Smooth muscle cell (in vitro differentiated cells): ENCODE measurements around the gene PRR5. TPM values are rescaled to one million over a fixed set of nuclear protein-coding genes. Genes with fewer than 3 reads are reported as not detected.

ENCODE experiments used
- DNase-seq: peaks from one replicate; lab custom pipeline; 2025; ENCODE audit not compliant: unreplicated experiment; lab: John Stamatoyannopoulos, UW
- H2AFZ ChIP-seq: fragments of 200-600 bp; sonication (generic); 2 replicates; pipeline ENCODE4 v1.6.0; 2016; ENCODE audit warnings: antibody characterized with exemption, low read depth, mild to moderate bottlenecking
- H3F3A ChIP-seq: fragments of 200-600 bp; sonication (generic); 2 replicates; pipeline ENCODE4 v1.6.0; 2017; ENCODE audit warnings: antibody characterized with exemption, low read depth
- H3K27ac ChIP-seq: fragments of 200-600 bp; sonication (generic); 2 replicates; pipeline ENCODE4 v1.5.1; 2016; ENCODE audit warnings: low read depth, mild to moderate bottlenecking
- H3K27me3 ChIP-seq: fragments of 200-600 bp; sonication (generic); 2 replicates; pipeline ENCODE4 v1.6.1; 2016; ENCODE audit warnings: low read depth, mild to moderate bottlenecking
- H3K36me3 ChIP-seq: fragments of 200-600 bp; sonication (generic); 2 replicates; pipeline ENCODE4 v1.5.1; 2016; ENCODE audit warnings: low read depth
- H3K4me1 ChIP-seq: fragments of 200-600 bp; sonication (generic); 2 replicates; pipeline ENCODE4 v1.5.1; 2016; ENCODE audit warnings: low read depth
- H3K4me2 ChIP-seq: fragments of 200-600 bp; sonication (generic); 2 replicates; pipeline ENCODE4 v1.6.0; 2016; ENCODE audit warnings: mild to moderate bottlenecking
- H3K4me3 ChIP-seq: fragments of 200-600 bp; sonication (generic); 2 replicates; pipeline ENCODE4 v1.5.1; 2016; ENCODE audit warnings: mild to moderate bottlenecking
- H3K79me2 ChIP-seq: fragments of 200-600 bp; sonication (generic); 2 replicates; pipeline ENCODE4 v1.6.0; 2016; ENCODE audit warnings: low read depth, mild to moderate bottlenecking
- H3K9ac ChIP-seq: fragments of 200-600 bp; sonication (generic); 2 replicates; pipeline ENCODE4 v1.6.0; 2016; ENCODE audit warnings: low read depth
- H3K9me3 ChIP-seq: fragments of 200-600 bp; sonication (generic); replicated peaks from 2 replicates; pipeline ENCODE4 v1.5.1; 2016; ENCODE audit warnings: low read depth
- H4K20me1 ChIP-seq: fragments of 200-600 bp; sonication (generic); 2 replicates; pipeline ENCODE4 v1.6.0; 2016; ENCODE audit warnings: low read depth
- WGBS: methylation state at CpG from one replicate; pipeline ENCODE4 v1.1.7; 2016; ENCODE audit warnings: low lambda C conversion rate; 5-methylcytosine and 5-hydroxymethylcytosine counted together
- polyA plus RNA-seq: library from polyadenylated mRNA; unstranded; fragments of >200 nt; fragmentation: Nextera tagmentation; extraction: Ambion mirVana; gene quantifications from 2 replicates; pipeline ENCODE4 v1.2.1, GENCODE V29; 2016
- total RNA-seq: library from RNA; depleted of rRNA; stranded (reverse); fragments of >200 nt; gene quantifications from 2 replicates; pipeline ENCODE4 v1.2.3, GENCODE V29; 2014
- TF ChIP-seq, protein P1 (sequence below): fragments of 200-600 bp; sonication (generic); IDR thresholded peaks from 2 replicates; pipeline ENCODE4 v1.5.1; 2017; ENCODE audit warnings: borderline replicate concordance, mild to moderate bottlenecking, antibody characterized with exemption; ENCODE audit not compliant: insufficient read depth, poor library complexity, severe bottlenecking

The PRR5 gene
- total and polyA plus RNA-seq, 2 experiments from 2014 or later, result 16.3 to 25.5 TPM

DNA sequence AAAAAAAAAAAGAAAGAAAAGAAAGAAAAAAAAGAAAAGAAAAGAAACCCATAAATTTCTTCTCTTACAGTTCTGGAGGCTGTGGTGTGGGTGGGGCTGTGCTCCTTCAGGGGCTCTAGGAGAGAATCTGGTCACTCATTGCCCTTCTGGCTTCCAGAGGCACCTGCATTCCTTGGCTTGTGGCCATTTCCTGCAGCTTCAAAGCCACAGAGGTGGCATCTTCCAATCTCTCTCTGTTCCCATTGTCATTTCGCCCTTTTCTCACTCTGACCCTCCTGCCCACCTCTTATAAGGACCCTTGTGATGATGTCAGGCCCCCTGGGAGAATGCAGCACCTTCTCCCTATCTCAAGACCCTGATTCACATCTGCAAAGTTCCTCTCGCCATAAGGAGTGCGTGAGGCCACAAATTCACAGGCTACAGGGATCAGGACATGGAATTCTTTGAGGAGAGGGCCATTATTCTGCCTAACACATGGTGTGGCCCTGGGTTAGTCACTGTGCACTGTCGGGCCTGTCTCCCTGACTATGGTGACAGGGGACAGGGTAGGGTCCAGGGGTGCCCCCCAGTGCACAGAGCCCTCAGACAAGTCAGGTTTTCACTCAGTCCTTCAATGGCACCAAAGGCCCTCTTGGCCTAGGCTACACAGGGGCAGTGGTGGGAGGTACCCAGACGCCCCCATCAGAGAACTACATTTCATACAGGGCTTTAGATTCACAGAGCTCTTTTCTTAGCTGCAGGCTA, 38.6 kb upstream of the PRR5 start:
- Histone ChIP-seq H3K79me2 (no peaks in the 10 kb centered on the region), H2AFZ (no peak overlapping the region)

DNA sequence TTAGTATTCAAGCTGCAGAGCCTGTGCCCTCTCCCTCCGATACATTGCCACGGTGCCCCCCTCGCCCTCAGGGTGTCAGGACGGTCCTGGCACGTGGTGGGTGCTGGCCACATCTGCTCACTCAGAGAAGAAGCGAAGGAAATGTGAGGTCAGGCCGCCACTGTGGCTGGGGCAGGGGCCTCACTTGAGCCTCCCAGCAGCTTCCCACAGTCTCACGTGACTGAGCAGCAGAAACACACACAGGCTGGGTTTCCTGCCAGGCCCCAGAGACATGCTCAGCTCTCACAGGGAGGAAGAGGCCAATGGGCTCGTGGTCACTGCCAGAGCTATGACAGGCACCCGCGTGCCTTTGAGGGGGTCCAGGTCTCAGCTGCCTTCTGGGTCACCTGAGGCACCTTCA, 37.9 kb upstream of the PRR5 start:
- H3K27ac ChIP-seq, result no peak overlapping the region
- no peak overlapping the region for H3K4me2 ChIP-seq
- H3F3A ChIP-seq, result no peaks in the 10 kb centered on the region
- peaks cover 7% of the 10 kb centered on the region for H3K4me1 ChIP-seq
- no peak overlapping the region for H3K9ac ChIP-seq
- no peak overlapping the region for H3K4me3 ChIP-seq
- H3K36me3 ChIP-seq, result no peaks in the 10 kb centered on the region
- H4K20me1 ChIP-seq, result no peaks in the 10 kb centered on the region
- no peaks in the 10 kb centered on the region for H3K9me3 ChIP-seq
- H3K79me2 ChIP-seq, result no peaks in the 10 kb centered on the region
- TF ChIP-seq, protein P1, sequence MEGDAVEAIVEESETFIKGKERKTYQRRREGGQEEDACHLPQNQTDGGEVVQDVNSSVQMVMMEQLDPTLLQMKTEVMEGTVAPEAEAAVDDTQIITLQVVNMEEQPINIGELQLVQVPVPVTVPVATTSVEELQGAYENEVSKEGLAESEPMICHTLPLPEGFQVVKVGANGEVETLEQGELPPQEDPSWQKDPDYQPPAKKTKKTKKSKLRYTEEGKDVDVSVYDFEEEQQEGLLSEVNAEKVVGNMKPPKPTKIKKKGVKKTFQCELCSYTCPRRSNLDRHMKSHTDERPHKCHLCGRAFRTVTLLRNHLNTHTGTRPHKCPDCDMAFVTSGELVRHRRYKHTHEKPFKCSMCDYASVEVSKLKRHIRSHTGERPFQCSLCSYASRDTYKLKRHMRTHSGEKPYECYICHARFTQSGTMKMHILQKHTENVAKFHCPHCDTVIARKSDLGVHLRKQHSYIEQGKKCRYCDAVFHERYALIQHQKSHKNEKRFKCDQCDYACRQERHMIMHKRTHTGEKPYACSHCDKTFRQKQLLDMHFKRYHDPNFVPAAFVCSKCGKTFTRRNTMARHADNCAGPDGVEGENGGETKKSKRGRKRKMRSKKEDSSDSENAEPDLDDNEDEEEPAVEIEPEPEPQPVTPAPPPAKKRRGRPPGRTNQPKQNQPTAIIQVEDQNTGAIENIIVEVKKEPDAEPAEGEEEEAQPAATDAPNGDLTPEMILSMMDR, result no peak
- no peaks in the 10 kb centered on the region for H3K27me3 ChIP-seq
- H2AFZ ChIP-seq, result peak overlapping the region; percentile 32
- WGBS, result 44% methylated on average over 11 of the region's 11 CpGs
- DNase-seq, result no peak

More for the DNA sequence above, 38.6 kb upstream of the PRR5 start:
- no peak overlapping the region for H3K4me2 ChIP-seq
- no peaks in the 10 kb centered on the region for H3K36me3 ChIP-seq
- H3K4me1 ChIP-seq, result peaks cover 14% of the 10 kb centered on the region
- H3K4me3 ChIP-seq, result no peak overlapping the region
- H3K27me3 ChIP-seq, result no peaks in the 10 kb centered on the region
- TF ChIP-seq, protein P1, result no peak
- H3K9me3 ChIP-seq, result no peaks in the 10 kb centered on the region
- no peak overlapping the region for H3K27ac ChIP-seq
- no peak overlapping the region for H3K9ac ChIP-seq
- no peak for DNase-seq
- 89% methylated on average over 5 of the region's 5 CpGs for WGBS
- H3F3A ChIP-seq, result no peaks in the 10 kb centered on the region
- H4K20me1 ChIP-seq, result no peaks in the 10 kb centered on the region

DNA sequence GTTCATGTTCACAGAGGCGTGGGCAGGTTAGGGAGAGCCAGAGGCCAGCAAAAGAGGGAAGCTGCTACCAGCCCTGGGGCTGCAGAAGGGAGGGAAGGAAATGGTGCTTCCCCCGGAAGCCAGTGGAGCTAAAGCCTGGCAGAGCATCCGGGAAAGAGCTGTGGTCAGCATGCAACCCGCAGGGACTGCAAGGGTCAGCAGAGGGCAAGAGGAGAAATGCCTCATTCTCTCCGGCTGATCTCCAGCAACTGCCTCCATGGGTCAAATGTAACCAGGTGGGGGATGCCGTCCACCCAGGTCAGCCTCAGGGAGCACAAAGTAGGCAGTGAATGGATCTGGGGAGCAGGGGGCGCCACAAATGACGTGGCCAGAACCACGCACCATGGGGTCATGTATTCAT, 36.9 kb upstream of the PRR5 start:
- Histone ChIP-seq H3F3A (no peaks in the 10 kb centered on the region), H4K20me1 (peaks cover 4% of the 10 kb centered on the region), H3K9ac (no peak overlapping the region), H3K27me3 (no peaks in the 10 kb centered on the region), H3K79me2 (no peaks in the 10 kb centered on the region), H3K4me3 (no peak overlapping the region), H3K4me2 (no peak overlapping the region), H2AFZ (no peak overlapping the region), H3K27ac (no peak overlapping the region), H3K4me1 (peaks cover 5% of the 10 kb centered on the region), H3K9me3 (no peaks in the 10 kb centered on the region), H3K36me3 (no peaks in the 10 kb centered on the region)
- DNase-seq, result no peak
- WGBS, result 83% methylated on average over 9 of the region's 9 CpGs
- TF ChIP-seq, protein P1, result no peak

DNA sequence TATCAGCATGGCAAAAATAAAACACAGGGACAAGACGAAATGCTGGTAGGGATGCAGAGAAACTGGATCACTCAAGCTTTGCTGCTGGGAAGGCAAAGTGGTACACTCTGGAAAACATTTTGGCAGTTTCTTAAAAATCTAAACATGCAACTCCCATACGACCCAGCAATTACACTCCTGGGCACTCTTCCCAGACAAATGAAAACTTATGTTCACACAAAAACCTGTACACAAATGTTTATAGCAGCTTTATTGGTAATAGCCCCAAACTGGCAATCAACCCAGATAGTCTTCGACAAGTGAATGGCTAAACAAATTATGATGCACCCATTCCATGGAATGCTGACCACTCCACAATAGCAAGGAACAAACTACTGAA, 35.8 kb upstream of the PRR5 start:
- H4K20me1 ChIP-seq, result peaks cover 4% of the 10 kb centered on the region
- no peak overlapping the region for H3K4me2 ChIP-seq
- 90% methylated on average over 3 of the region's 3 CpGs for WGBS
- no peak for DNase-seq
- TF ChIP-seq, protein P1, result no peak
- no peaks in the 10 kb centered on the region for H3K36me3 ChIP-seq
- no peak overlapping the region for H3K27ac ChIP-seq
- no peak overlapping the region for H2AFZ ChIP-seq
- H3K27me3 ChIP-seq, result no peaks in the 10 kb centered on the region
- no peak overlapping the region for H3K9ac ChIP-seq
- H3K4me1 ChIP-seq, result peaks cover 5% of the 10 kb centered on the region
- no peaks in the 10 kb centered on the region for H3K9me3 ChIP-seq
- H3K79me2 ChIP-seq, result no peaks in the 10 kb centered on the region
- H3F3A ChIP-seq, result no peaks in the 10 kb centered on the region
- no peak overlapping the region for H3K4me3 ChIP-seq
